H1 (cell line): Measurements from ENCODE around the gene TRAPPC6A.

Source experiments
- HDAC2 ChIP-seq, 2 experiments: fragments of 300-600 bp in 1 of 2; sonication (generic) in 1 of 2; IDR thresholded peaks; 2 replicates each; pipeline ENCODE4 v1.6.1; 2011 to 2012; ENCODE audit warnings: low read depth in 2 of 2, low read length in 2 of 2, mild to moderate bottlenecking in 2 of 2, moderate library complexity in 2 of 2, borderline replicate concordance in 1 of 2, inconsistent platforms in 1 of 2
- TAF1 ChIP-seq: IDR thresholded peaks from 2 replicates; pipeline ENCODE4 v1.6.1; 2011; ENCODE audit warnings: mild to moderate bottlenecking, low read depth, low read length
- TF ChIP-seq, protein P1 (sequence below), 3 experiments: IDR thresholded peaks; 1 replicate in 2 of 3; 2 replicates in 1 of 3; pipeline versions ENCODE4 v1.5.1 to v1.6.1; 2011; ENCODE audit warnings: low read length in 3 of 3, mild to moderate bottlenecking in 3 of 3, inconsistent platforms in 2 of 3, low read depth in 1 of 3, moderate library complexity in 1 of 3; ENCODE audit not compliant: insufficient read depth in 1 of 3; ENCODE audit errors: control extremely low read depth in 1 of 3
- TF ChIP-seq, protein P2 (sequence below): IDR thresholded peaks from 2 replicates; pipeline ENCODE4 v1.6.1; 2012; ENCODE audit warnings: low read length, inconsistent platforms
- TF ChIP-seq, protein P3 (sequence below): IDR thresholded peaks from 2 replicates; pipeline ENCODE4 v1.6.1; 2012; ENCODE audit warnings: inconsistent platforms

DNA sequence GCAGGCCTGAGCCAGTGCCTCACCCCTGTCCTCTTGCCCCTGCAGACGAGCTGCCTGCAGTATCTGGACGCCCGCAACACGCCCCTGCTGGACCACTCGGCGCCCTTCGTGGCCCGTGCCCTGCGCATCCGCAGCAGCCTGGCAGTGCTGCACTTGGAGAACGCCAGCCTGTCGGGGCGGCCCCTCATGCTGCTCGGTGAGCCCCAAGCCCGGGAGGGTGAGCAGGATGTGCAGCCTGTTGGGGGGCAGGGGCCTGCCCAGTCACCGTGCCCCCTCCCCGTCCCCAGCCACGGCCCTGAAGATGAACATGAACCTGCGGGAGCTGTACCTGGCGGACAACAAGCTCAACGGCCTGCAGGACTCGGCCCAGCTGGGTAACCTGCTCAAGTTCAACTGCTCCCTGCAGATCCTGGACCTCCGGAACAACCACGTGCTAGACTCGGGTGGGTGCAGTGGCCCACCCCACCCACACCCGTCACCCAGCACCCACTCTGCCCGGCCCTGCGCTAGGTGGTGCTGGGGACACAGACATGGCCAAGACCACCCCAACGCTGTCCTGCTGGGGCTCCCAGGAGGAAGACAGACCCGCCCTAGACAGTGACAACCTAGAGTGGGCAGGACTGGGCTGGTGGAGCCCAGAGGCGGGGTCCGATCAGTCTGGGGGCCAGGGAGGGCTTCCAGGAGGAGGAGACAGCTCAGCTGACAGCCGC lies 35.9 kb downstream of the TRAPPC6A start:
- TF ChIP-seq, protein P1, sequence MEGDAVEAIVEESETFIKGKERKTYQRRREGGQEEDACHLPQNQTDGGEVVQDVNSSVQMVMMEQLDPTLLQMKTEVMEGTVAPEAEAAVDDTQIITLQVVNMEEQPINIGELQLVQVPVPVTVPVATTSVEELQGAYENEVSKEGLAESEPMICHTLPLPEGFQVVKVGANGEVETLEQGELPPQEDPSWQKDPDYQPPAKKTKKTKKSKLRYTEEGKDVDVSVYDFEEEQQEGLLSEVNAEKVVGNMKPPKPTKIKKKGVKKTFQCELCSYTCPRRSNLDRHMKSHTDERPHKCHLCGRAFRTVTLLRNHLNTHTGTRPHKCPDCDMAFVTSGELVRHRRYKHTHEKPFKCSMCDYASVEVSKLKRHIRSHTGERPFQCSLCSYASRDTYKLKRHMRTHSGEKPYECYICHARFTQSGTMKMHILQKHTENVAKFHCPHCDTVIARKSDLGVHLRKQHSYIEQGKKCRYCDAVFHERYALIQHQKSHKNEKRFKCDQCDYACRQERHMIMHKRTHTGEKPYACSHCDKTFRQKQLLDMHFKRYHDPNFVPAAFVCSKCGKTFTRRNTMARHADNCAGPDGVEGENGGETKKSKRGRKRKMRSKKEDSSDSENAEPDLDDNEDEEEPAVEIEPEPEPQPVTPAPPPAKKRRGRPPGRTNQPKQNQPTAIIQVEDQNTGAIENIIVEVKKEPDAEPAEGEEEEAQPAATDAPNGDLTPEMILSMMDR (IDR thresholded peaks at IDR 0.05; ENCODE audit: control extremely low read depth in 1 of 3, insufficient read depth in 1 of 3, low read depth in 1 of 3, low read length in 3 of 3), result no peak
- TF ChIP-seq HDAC2 (IDR thresholded peaks at IDR 0.05; ENCODE audit: borderline replicate concordance in 1 of 2, low read depth in 2 of 2, low read length in 2 of 2) (no peak), TAF1 (no peak)
- TF ChIP-seq, protein P2, sequence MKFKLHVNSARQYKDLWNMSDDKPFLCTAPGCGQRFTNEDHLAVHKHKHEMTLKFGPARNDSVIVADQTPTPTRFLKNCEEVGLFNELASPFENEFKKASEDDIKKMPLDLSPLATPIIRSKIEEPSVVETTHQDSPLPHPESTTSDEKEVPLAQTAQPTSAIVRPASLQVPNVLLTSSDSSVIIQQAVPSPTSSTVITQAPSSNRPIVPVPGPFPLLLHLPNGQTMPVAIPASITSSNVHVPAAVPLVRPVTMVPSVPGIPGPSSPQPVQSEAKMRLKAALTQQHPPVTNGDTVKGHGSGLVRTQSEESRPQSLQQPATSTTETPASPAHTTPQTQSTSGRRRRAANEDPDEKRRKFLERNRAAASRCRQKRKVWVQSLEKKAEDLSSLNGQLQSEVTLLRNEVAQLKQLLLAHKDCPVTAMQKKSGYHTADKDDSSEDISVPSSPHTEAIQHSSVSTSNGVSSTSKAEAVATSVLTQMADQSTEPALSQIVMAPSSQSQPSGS, result no peak
- TF ChIP-seq, protein P3, sequence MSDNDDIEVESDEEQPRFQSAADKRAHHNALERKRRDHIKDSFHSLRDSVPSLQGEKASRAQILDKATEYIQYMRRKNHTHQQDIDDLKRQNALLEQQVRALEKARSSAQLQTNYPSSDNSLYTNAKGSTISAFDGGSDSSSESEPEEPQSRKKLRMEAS, result no peak
